Keratinocyte (primary cell): ENCODE measurements around the gene HEMK1. TPM values are rescaled to one million over a fixed set of nuclear protein-coding genes. Genes with fewer than 3 reads are reported as not detected.

Source experiments
- DNase-seq: peaks from one replicate; pipeline ENCODE4 v3.0.0-alpha.2; 2011; ENCODE audit warnings: low read depth, missing footprints, low spot score
- FAIRE-seq: peaks from 2 replicates; lab custom pipeline; 2011; peaks lifted over from hg19 to GRCh38; lab: Jason Lieb, UNC
- H2AFZ ChIP-seq: 2 replicates; pipeline ENCODE4 v1.6.0; 2012; ENCODE audit warnings: low read length, control low read depth, inconsistent platforms; ENCODE audit not compliant: control insufficient read depth
- H3K27ac ChIP-seq: 2 replicates; pipeline ENCODE4 v1.5.1; 2011; ENCODE audit warnings: low read length; ENCODE audit not compliant: control insufficient read depth, insufficient read depth
- H3K27me3 ChIP-seq: 3 replicates; pipeline ENCODE4 v1.6.0; 2011; ENCODE audit warnings: low read length; ENCODE audit not compliant: control insufficient read depth, insufficient read depth; ENCODE audit errors: extremely low read depth
- H3K36me3 ChIP-seq, 2 experiments: 2 replicates in 1 of 2; 3 replicates in 1 of 2; pipeline ENCODE4 v1.5.1; 2011; ENCODE audit warnings: low read length in 2 of 2, mild to moderate bottlenecking in 1 of 2; ENCODE audit not compliant: control insufficient read depth in 2 of 2, insufficient read depth in 2 of 2; ENCODE audit errors: extremely low read depth in 1 of 2
- H3K4me1 ChIP-seq: 3 replicates; pipeline ENCODE4 v1.5.1; 2011; ENCODE audit warnings: low read length; ENCODE audit not compliant: control insufficient read depth, insufficient read depth; ENCODE audit errors: extremely low read depth
- H3K4me2 ChIP-seq: 3 replicates; pipeline ENCODE4 v1.6.0; 2011; ENCODE audit warnings: low read depth, low read length; ENCODE audit not compliant: control insufficient read depth, insufficient read depth; ENCODE audit errors: extremely low read depth
- H3K4me3 ChIP-seq, 3 experiments: fragments of 200-600 bp in 1 of 3; sonication (generic) in 1 of 3; 2 replicates in 2 of 3; 3 replicates in 1 of 3; pipeline ENCODE4 v1.5.1; 2011 to 2016; ENCODE audit warnings: low read length in 3 of 3, mild to moderate bottlenecking in 3 of 3, control low read depth in 2 of 3, inconsistent platforms in 1 of 3, low read depth in 1 of 3, mixed read lengths in 1 of 3, mixed run types in 1 of 3, moderate library complexity in 1 of 3; ENCODE audit not compliant: control insufficient read depth in 2 of 3, insufficient read depth in 2 of 3; ENCODE audit errors: extremely low read depth in 1 of 3
- H3K79me2 ChIP-seq: 2 replicates; pipeline ENCODE4 v1.6.0; 2012; ENCODE audit warnings: low read length; ENCODE audit not compliant: control insufficient read depth, insufficient read depth
- H3K9ac ChIP-seq: 3 replicates; pipeline ENCODE4 v1.6.0; 2011; ENCODE audit warnings: low read length; ENCODE audit not compliant: control insufficient read depth, insufficient read depth; ENCODE audit errors: extremely low read depth
- H3K9me1 ChIP-seq: 3 replicates; pipeline ENCODE4 v1.6.0; 2011; ENCODE audit warnings: low read length; ENCODE audit not compliant: control insufficient read depth, insufficient read depth; ENCODE audit errors: extremely low read depth
- H3K9me3 ChIP-seq: 2 replicates; pipeline ENCODE4 v1.5.1; 2012; ENCODE audit warnings: low read depth, low read length; ENCODE audit not compliant: control insufficient read depth
- H4K20me1 ChIP-seq: 3 replicates; pipeline ENCODE4 v1.6.0; 2011; ENCODE audit warnings: low read length; ENCODE audit not compliant: control insufficient read depth, insufficient read depth; ENCODE audit errors: extremely low read depth
- CTCF ChIP-seq, 3 experiments: IDR thresholded peaks in 1 of 3; conservative IDR thresholded peaks in 1 of 3; optimal IDR thresholded peaks in 1 of 3; 2 replicates in 2 of 3; 3 replicates in 1 of 3; pipeline versions ENCODE3 to v1.5.1; 2011; ENCODE audit warnings: low read length in 3 of 3, mild to moderate bottlenecking in 3 of 3, moderate library complexity in 2 of 3, control low read depth in 1 of 3, inconsistent platforms in 1 of 3; ENCODE audit not compliant: insufficient read depth in 2 of 3; ENCODE audit errors: extremely low read depth in 1 of 3
- EZH2 ChIP-seq: IDR thresholded peaks from one replicate; pipeline ENCODE4 v1.6.1; 2012; ENCODE audit warnings: inconsistent platforms, mild to moderate bottlenecking, low read length, moderate library complexity
- dilution Hi-C: fragments of 300-500 bp; cut with MboI; formaldehyde crosslinking; loops from one replicate; pipeline ENCODE4 v1.7.0; 2020; ENCODE audit warnings: low sequenced_read_pairs; ENCODE audit not compliant: extremely low pct_ligation_motif_present
- polyA plus RNA-seq, 5 experiments: library from polyadenylated mRNA; depleted of rRNA in 3 of 5; stranded (reverse) in 3 of 5; stranded (forward) in 1 of 5; unstranded in 1 of 5; fragments of >200 nt; gene quantifications; 1 replicate in 1 of 5; 2 replicates in 3 of 5; 3 replicates in 1 of 5; pipeline versions ENCODE4 v1.2.1 to v1.2.3, GENCODE V29; 2011 to 2012; ENCODE audit warnings: missing spikeins in 2 of 5, low read depth in 1 of 5, low replicate concordance in 1 of 5

The HEMK1 gene
- polyA plus RNA-seq, 1 donor (not counting 4 experiments of a cell fraction or from before 2014, with no cell fraction given): 13.0 TPM

DNA sequence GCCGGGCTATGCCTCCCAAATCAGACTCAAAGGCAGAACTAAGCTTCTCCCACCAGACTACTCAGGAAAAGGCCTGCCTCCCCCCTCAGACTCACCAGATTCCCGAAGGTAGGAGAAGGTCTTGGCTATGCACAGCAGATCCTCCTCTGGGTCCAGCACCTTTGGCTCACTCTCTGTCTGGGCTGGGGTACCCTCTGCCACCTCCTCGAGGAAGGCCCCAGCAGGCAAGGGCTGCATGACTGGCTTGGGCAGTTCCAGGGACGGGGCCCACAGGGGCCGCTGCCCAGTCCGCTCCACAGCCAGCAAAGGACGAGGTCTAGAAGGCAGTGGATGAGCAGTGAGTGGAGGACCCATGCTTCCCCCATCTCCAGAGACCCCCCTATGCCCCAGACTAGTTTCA, 39.0 kb downstream of the HEMK1 start:
- H3K9me1 ChIP-seq: peaks cover 4% of the 10 kb centered on the region
- no peaks in the 10 kb centered on the region for H3K9me3 ChIP-seq
- no peaks in the 10 kb centered on the region for H4K20me1 ChIP-seq
- no peak overlapping the region for H2AFZ ChIP-seq
- H3K27me3 ChIP-seq: no peaks in the 10 kb centered on the region
- FAIRE-seq: no peak
- H3K4me2 ChIP-seq: no peak overlapping the region
- no peak for DNase-seq
- peaks cover 42% of the 10 kb centered on the region for H3K4me1 ChIP-seq
- TF ChIP-seq CTCF (optimal IDR thresholded peaks at IDR 0.05 in 1 of 3, IDR thresholded peaks at IDR 0.05 in 1 of 3, conservative IDR thresholded peaks at IDR 0.05 in 1 of 3; ENCODE audit: extremely low read depth in 1 of 3, insufficient read depth in 2 of 3, low read length in 3 of 3): no peak
- TF ChIP-seq EZH2: no peak
- peaks cover 4 to 5% of the 10 kb centered on the region in 2 experiments for H3K36me3 ChIP-seq
- H3K27ac ChIP-seq: no peak overlapping the region
- H3K79me2 ChIP-seq: peaks cover 3% of the 10 kb centered on the region
- H3K9ac ChIP-seq: no peak overlapping the region
- H3K4me3 ChIP-seq: no peak overlapping the region
- dilution Hi-C loops: loop anchor here (25.0 kb wide), 1 partner anchor 779 kb away; the partner anchor contains the start of genes MANF and RBM15B

DNA sequence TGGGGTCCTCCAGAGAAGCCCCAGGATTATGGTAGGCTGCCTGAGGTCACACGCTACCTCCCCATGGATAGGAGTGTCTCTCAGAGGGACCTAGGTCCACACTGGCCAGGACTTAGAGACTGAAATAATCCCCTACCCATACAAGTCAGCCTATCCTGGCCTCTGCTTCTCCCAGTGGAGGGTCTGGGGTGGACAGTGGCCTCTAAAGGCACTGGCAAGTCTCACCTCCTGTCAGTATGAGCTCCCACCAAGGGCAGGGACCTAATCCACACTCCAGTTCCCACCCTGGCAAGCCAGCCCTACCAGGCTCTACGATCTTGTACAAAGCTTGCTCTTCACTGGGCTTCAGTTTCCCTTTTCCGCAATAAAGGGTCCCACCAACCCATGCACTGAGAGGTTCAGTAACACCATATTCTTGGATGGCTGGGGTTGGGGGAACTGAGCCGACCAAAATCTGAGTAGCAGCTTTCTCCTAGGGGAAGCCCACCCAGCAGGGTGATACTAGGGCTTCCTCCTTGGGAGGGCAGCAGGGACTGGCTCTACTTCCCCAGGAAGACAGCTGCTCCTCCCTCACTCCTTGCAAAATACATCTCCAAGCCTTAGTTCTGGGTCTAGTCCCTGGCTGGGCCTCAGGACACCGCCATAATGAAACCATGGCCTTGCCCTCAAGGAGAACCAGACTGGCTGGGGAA, 39.9 kb downstream of the HEMK1 start:
- Histone ChIP-seq H3K9me3 (no peaks in the 10 kb centered on the region), H3K4me1 (peaks cover 37% of the 10 kb centered on the region), H3K27ac (no peak overlapping the region), H3K79me2 (peaks cover 3% of the 10 kb centered on the region), H3K9ac (no peak overlapping the region), H3K27me3 (no peaks in the 10 kb centered on the region), H2AFZ (no peak overlapping the region), H3K36me3 (peaks cover 4 to 5% of the 10 kb centered on the region in 2 experiments), H3K4me2 (no peak overlapping the region), H3K4me3 (no peak overlapping the region), H3K9me1 (peaks cover 4% of the 10 kb centered on the region), H4K20me1 (no peaks in the 10 kb centered on the region)
- DNase-seq (no peak), FAIRE-seq (no peak)
- dilution Hi-C loops: loop anchor here (25.0 kb wide), 1 partner anchor 778 kb away; the partner anchor contains the start of genes MANF and RBM15B
- TF ChIP-seq EZH2 (no peak), CTCF (optimal IDR thresholded peaks at IDR 0.05 in 1 of 3, IDR thresholded peaks at IDR 0.05 in 1 of 3, conservative IDR thresholded peaks at IDR 0.05 in 1 of 3; ENCODE audit: extremely low read depth in 1 of 3, insufficient read depth in 2 of 3, low read length in 3 of 3) (no peak)
